BLaER1 treated with 17β-estradiol and CSF1 and Interleukin-3, amounts not matched to agents 10 nM and 100 nM (cell line): Measurements from ENCODE around the gene TMPRSS9.
A peak's percentile ranks its signal among the peaks of the same experiment; 100 is the strongest.
"Not testable (repeated sequence)": the region's sequence is repeated elsewhere in the genome, so short reads cannot be mapped to it uniquely, and the experiment has no call there.

Experiments used
- H3K27ac ChIP-seq, 11 experiments: shearing (Covaris generic); formaldehyde crosslinking; 2 replicates each; pipeline ENCODE4 v1.8.1; 2022
- H3K27me3 ChIP-seq, 11 experiments: shearing (Covaris generic); formaldehyde crosslinking; 2 replicates each; pipeline ENCODE4 v1.8.1; 2022
- H3K36me3 ChIP-seq, 11 experiments: shearing (Covaris generic); formaldehyde crosslinking; 2 replicates each; pipeline ENCODE4 v1.8.1; 2022
- H3K4me1 ChIP-seq, 10 experiments: shearing (Covaris generic); formaldehyde crosslinking; 2 replicates each; pipeline ENCODE4 v1.8.1; 2022
- H3K4me2 ChIP-seq, 11 experiments: shearing (Covaris generic); formaldehyde crosslinking; 2 replicates each; pipeline ENCODE4 v1.8.1; 2022
- H3K4me3 ChIP-seq, 10 experiments: shearing (Covaris generic); formaldehyde crosslinking; 2 replicates each; pipeline ENCODE4 v1.8.1; 2022
- H3K9ac ChIP-seq, 11 experiments: shearing (Covaris generic); formaldehyde crosslinking; 2 replicates each; pipeline ENCODE4 v1.8.1; 2022
- H3K9me3 ChIP-seq, 11 experiments: shearing (Covaris generic); formaldehyde crosslinking; replicated peaks in 1 of 11; 2 replicates each; pipeline ENCODE4 v1.8.1; 2022
- H4K20me1 ChIP-seq, 11 experiments: shearing (Covaris generic); formaldehyde crosslinking; 2 replicates each; pipeline ENCODE4 v1.8.1; 2022
- Cebpa-rat ChIP-seq, 11 experiments: shearing (Covaris generic); IDR thresholded peaks; 2 replicates each; pipeline ENCODE4 v1.8.1; 2022

Gene TMPRSS9

DNA sequence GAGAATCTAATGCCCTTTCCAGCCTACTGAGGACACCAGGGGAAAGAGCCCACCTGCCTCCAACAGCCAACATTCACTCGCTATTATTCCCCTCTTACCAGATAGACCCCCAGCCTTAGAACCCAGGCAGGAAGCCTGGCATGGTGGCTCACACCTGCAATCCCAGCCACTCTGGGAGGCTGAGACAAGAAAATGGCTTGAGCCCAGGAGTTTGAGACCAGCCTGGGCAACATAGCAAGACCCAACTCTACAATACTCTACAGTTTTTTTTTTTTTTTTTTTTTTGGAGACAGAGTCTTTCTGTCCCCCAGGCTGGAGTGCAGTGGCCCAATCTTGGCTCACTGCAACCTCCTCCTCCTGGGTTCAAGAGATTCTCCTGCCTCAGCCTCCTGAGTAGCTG, 100.2 kb downstream of the TMPRSS9 start:
- Histone ChIP-seq H3K27me3 (no peaks in the 10 kb centered on the region), H3K27ac (peak overlapping the region in 3 of 11 experiments; percentile 4 to 22 (median 7); a peak in 3 of 22 replicates), H3K9ac (no peak overlapping the region), H3K4me1 (peaks cover 23 to 64% (median 46%) of the 10 kb centered on the region in 10 experiments), H3K4me2 (peak overlapping the region in 8 of 11 experiments; percentile 9 to 91 (median 35); a peak in 10 of 22 replicates), H4K20me1 (peaks cover under 1 to 12% (median 10%) of the 10 kb centered on the region in 11 experiments; a peak in 18 of 22 replicates), H3K4me3 (no peak overlapping the region), H3K9me3 (no peaks in the 10 kb centered on the region), H3K36me3 (no peaks in the 10 kb centered on the region; a peak in 1 of 22 replicates)
- TF ChIP-seq Cebpa-rat (IDR thresholded peaks at IDR 0.05) = no peak

DNA sequence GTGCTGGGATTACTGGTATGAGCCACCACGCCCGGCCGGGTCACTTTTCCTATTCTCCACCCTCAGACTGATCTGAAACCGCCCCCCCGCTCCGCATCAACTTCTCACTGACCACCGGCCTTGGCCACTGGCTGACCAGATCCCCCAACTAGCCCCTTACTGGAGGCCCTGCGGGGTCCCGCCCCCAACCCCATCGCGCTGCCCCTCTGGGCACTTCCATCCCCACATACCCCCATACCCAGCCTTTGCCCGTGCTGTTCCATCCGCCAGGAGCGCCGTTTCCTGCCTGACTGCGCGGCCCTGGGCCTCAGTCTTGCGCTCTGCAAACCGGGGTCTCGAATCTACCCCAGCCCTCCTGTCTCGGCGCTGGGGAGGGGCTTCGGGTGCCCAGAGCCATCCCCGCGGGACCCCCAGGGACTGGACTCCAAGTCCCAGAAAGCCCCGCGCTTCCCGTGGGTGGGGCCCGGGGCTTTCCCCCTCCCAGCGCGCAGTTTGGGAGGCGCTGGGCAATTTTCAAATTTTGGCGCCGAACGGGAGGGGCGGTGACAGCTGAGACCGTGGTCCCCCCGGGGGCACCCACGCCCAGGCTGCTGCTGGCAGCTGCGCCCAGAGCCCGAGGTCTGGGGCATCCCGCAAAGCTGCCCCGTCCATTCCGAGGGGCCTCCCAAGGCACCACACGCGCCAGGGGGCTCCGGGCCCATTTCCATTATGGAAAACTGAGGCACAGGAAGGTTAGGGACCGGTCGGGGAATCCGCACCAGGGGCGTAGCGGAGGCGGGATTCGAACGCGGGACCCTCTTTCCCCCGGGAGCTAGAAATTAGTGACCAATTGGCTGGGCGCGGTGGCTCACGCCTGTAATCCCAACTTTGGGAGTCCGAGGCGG, 101.9 kb downstream of the TMPRSS9 start:
- H3K36me3 ChIP-seq = no peaks in the 10 kb centered on the region; a peak in 1 of 22 replicates
- no peaks in the 10 kb centered on the region for H3K9me3 ChIP-seq
- no peak for TF ChIP-seq Cebpa-rat (IDR thresholded peaks at IDR 0.05)
- H4K20me1 ChIP-seq = no peaks in the 10 kb centered on the region
- H3K27me3 ChIP-seq = no peaks in the 10 kb centered on the region
- peak overlapping the region; percentile 86 to 99 (median 94) for H3K4me2 ChIP-seq
- peak overlapping the region; percentile 62 to 83 (median 70) for H3K4me3 ChIP-seq
- peaks cover 17 to 59% (median 40%) of the 10 kb centered on the region in 10 experiments for H3K4me1 ChIP-seq
- peak overlapping the region in 9 of 11 experiments; percentile 66 to 88 (median 82); a peak in 19 of 22 replicates for H3K27ac ChIP-seq
- H3K9ac ChIP-seq = peak overlapping the region; percentile 61 to 84 (median 82)

DNA sequence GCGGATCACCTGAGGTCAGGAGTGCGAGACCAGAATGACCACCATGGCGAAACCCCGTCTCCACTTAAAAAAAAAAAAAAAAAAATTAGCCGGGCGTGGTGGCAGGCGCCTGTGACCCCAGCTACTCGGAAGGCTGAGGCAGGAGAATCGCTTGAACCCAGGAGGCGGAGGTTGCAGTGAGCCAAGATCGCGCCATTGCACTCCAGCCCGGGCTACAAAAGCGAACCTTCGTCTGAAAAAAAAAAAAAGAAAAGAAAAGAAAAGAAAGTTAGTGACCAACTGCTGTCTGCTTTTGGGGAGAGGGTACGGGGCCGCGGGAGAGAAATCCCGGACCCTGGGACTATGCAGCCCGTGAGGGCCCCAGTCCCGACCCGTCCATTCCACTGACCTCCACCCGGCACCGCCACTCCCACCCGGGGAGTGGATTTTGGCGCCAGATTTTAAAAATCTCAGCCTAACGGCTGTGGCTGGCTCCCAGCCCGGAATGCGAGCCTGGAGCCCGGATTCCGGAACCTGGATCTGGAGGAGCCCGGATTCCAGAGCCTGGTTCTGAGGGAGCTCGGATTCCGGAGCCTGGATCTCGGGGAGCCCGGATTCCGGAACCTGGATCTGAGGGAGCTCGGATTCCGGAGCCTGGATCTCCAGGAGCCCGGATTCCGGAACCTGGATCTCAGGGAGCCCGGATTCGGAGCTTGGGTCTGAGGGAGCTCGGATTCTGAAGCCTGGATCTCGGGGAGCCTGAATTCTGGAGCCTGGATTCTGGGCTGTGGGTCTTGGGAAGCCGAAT, 102.8 kb downstream of the TMPRSS9 start:
- H3K36me3 ChIP-seq = no peaks in the 10 kb centered on the region; a peak in 1 of 22 replicates
- H3K4me2 ChIP-seq = peak overlapping the region; percentile 86 to 99 (median 94)
- no peaks in the 10 kb centered on the region for H3K9me3 ChIP-seq
- no peaks in the 10 kb centered on the region for H3K27me3 ChIP-seq
- H3K4me1 ChIP-seq = peaks cover 9 to 51% (median 33%) of the 10 kb centered on the region in 10 experiments
- H3K4me3 ChIP-seq = peak overlapping the region; percentile 62 to 83 (median 70)
- TF ChIP-seq Cebpa-rat (IDR thresholded peaks at IDR 0.05) = no peak
- H3K27ac ChIP-seq = peak overlapping the region in 9 of 11 experiments; percentile 66 to 88 (median 82); a peak in 19 of 22 replicates
- peak overlapping the region; percentile 61 to 84 (median 82) for H3K9ac ChIP-seq
- no peaks in the 10 kb centered on the region for H4K20me1 ChIP-seq

DNA sequence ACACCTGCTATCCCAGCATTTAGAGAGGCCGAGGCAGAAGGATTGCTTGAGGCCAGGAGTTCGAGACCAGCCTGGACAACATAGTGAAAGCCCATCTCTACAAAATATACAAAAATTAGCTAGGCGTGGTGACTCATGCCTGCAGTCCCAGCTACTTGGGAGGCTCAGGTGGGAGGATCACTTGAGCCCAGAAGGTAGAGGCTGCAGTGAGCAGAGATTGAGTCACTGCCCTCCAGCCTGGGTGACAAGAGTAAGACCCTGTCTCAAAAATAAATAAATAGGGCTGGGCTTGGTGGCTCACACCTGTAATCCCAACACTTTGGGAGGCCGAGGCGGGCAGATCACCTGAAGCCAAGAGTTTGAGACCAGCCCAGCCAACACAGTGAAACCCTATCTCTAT, 103.6 kb downstream of the TMPRSS9 start:
- H3K9me3 ChIP-seq, H3K27ac ChIP-seq, H3K4me3 ChIP-seq, H4K20me1 ChIP-seq, H3K9ac ChIP-seq, H3K27me3 ChIP-seq, H3K4me2 ChIP-seq, H3K36me3 ChIP-seq: not testable (repeated sequence)
- H3K4me1 ChIP-seq = peaks cover 10 to 56% (median 39%) of the 10 kb centered on the region in 10 experiments

DNA sequence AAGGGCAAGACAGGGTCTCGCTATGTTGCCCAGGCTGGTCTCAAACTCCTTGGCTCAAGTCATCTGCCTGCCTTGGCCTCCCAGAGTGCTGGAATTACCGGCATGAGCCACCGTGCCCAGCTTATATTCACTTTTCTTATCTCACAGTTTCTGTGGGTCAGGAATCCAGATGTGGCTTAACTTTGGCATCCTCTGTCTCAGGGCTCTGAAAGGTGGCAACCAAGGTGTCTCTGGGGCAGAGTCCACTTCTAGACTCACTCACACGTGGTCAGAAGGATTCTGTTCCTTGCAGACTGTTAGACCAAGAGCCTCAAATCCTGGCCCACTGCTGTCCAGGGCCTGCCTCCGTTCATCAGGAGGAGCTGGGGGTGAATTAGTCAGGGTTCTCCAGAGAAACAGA, 104.3 kb downstream of the TMPRSS9 start:
- H3K4me3 ChIP-seq = no peak overlapping the region
- no peaks in the 10 kb centered on the region for H4K20me1 ChIP-seq
- TF ChIP-seq Cebpa-rat (IDR thresholded peaks at IDR 0.05) = no peak
- no peak overlapping the region for H3K27ac ChIP-seq
- H3K4me1 ChIP-seq = peaks cover 17 to 58% (median 46%) of the 10 kb centered on the region in 10 experiments
- no peak overlapping the region for H3K4me2 ChIP-seq
- no peaks in the 10 kb centered on the region for H3K36me3 ChIP-seq
- peak overlapping the region in 1 of 11 experiments; percentile 29; a peak in 1 of 22 replicates for H3K9ac ChIP-seq
- H3K9me3 ChIP-seq = no peaks in the 10 kb centered on the region
- H3K27me3 ChIP-seq = no peaks in the 10 kb centered on the region

DNA sequence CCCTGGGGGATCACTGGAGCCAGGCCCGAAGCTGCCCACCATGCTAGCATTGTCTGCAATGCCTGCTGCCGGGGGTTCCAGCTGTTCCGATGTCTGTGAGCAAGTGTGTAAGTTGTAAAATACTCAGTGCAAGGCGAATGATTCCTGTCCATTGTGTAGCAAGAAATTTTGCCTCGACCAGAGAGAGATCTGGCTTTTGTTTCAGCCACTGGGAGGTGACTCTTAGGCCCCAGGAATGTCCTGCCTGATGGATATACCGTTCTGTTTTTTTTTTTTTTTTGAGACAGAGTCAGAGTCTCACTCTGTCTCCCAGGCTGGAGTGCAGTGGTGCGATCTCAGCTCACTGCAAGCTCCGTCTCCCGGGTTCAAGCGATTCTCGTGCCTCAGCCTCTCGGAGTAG, 108.5 kb downstream of the TMPRSS9 start:
- Histone ChIP-seq H4K20me1 (no peaks in the 10 kb centered on the region), H3K36me3 (no peaks in the 10 kb centered on the region), H3K27me3 (no peaks in the 10 kb centered on the region), H3K27ac (peak overlapping the region in 5 of 11 experiments; percentile 40 to 67 (median 55); a peak in 8 of 22 replicates), H3K9ac (peak overlapping the region in 3 of 11 experiments; percentile 42 to 52 (median 50); a peak in 3 of 22 replicates), H3K4me2 (peak overlapping the region in 9 of 11 experiments; percentile 61 to 87 (median 82); a peak in 18 of 22 replicates), H3K9me3 (no peaks in the 10 kb centered on the region), H3K4me1 (peaks cover 8 to 45% (median 37%) of the 10 kb centered on the region in 10 experiments), H3K4me3 (no peak overlapping the region)
- TF ChIP-seq Cebpa-rat (IDR thresholded peaks at IDR 0.05) = no peak

DNA sequence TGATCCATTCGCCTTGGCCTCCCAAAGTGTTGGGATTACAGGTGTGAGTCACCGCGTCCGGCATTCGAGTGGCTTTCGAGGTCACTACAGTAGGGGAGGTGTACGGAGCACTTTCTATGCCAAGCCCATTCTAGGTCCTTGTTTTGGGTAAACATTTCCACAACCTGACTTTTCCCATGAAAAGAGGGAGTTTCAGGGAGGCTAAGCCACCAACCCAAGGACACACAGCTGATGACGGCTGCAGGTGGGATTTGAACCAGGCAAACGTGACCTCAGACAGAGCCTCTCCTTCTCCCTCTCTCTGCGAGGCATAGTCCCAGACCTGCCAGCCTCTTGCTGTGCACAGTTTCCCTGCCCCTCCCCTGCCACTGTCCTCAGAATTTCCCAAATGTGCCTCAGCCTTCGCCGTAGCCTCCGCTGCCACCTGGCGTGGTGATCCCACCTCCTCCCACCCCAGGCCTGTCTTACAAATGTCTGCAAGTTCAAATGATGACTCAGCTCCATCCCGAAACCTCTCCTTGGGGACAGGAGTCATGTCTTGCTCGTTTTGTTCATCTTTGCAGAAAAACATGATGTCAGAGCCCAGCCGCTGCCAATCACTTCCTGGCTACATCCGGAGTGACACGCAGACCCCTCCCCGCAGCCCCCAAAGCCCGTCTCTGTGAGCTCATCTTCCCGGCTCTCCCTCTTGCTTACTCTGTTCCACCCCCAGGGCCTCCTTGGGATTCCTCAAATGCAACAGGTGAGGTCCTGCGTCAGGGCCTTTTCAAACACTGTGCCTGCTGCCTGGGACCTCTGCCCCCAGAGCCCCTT, 109.2 kb downstream of the TMPRSS9 start:
- peak overlapping the region in 8 of 11 experiments; percentile 27 to 67 (median 52); a peak in 14 of 22 replicates for H3K27ac ChIP-seq
- H3K4me1 ChIP-seq = peaks cover 12 to 51% (median 43%) of the 10 kb centered on the region in 10 experiments
- TF ChIP-seq Cebpa-rat (IDR thresholded peaks at IDR 0.05) = peak in 3 of 11 experiments; percentile 20 to 89 (median 58); a peak in 4 of 22 replicates
- H3K4me3 ChIP-seq = 0 out of 20 replicates have a peak overlapping the region, but pooled peaks of 1 of the 10 experiments have one; percentile 9
- no peaks in the 10 kb centered on the region for H3K9me3 ChIP-seq
- no peaks in the 10 kb centered on the region for H3K27me3 ChIP-seq
- peak overlapping the region in 9 of 11 experiments; percentile 3 to 66 (median 42); a peak in 14 of 22 replicates for H3K9ac ChIP-seq
- H3K4me2 ChIP-seq = peak overlapping the region; percentile 56 to 87 (median 82)
- no peaks in the 10 kb centered on the region for H3K36me3 ChIP-seq
- H4K20me1 ChIP-seq = no peaks in the 10 kb centered on the region

DNA sequence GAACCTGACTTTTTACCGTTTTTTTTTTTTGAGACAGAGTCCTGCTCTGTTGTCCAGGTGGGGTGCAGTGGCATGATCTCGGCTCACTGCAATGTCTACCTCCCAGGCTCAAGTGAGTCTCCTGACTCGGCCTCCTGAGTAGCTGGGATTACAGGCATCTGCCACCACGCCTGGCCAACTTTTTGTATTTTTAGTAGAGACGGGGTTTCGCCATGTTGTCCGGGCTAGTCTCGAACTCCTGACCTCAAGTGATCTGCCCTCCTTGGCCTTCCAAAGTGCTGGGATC, 109.8 kb downstream of the TMPRSS9 start:
- Histone ChIP-seq H3K9ac (peak overlapping the region in 8 of 11 experiments; percentile 1 to 52 (median 25); a peak in 11 of 22 replicates), H3K4me2 (peak overlapping the region; percentile 56 to 87 (median 82); a peak in 21 of 22 replicates), H3K4me1 (peaks cover 14 to 55% (median 46%) of the 10 kb centered on the region in 10 experiments), H3K27ac (peak overlapping the region in 7 of 11 experiments; percentile 27 to 67 (median 54); a peak in 9 of 22 replicates)
- not testable (repeated sequence) for H4K20me1 ChIP-seq, H3K4me3 ChIP-seq, H3K36me3 ChIP-seq, H3K9me3 ChIP-seq, H3K27me3 ChIP-seq
